Thyroid gland (tissue), 4 donors: Measurements from ENCODE around the gene KIRREL3. TPM values are rescaled to one million over a fixed set of nuclear protein-coding genes. Genes with fewer than 3 reads are reported as not detected.

Source experiments
- DNase-seq, 2 donors: peaks; one replicate each; pipeline ENCODE4 v3.0.0-alpha.2; 2019
- H3K27ac ChIP-seq, 3 donors: fragments of 200-600 bp; sonication (generic); 1 replicate in 2 of 3; 2 replicates in 1 of 3; pipeline ENCODE4 v1.5.1; 2016 to 2019; ENCODE audit warnings: mild to moderate bottlenecking in 1 of 3, moderate library complexity in 1 of 3
- H3K27me3 ChIP-seq: fragments of 200-600 bp; sonication (generic); one replicate; pipeline ENCODE4 v1.5.1; 2019
- H3K36me3 ChIP-seq, 2 donors: fragments of 200-600 bp; sonication (generic); one replicate each; pipeline ENCODE4 v1.5.1; 2016 to 2019
- H3K4me1 ChIP-seq, 2 donors: fragments of 200-600 bp; sonication (generic); one replicate each; pipeline ENCODE4 v1.5.1; 2017 to 2019
- H3K4me3 ChIP-seq, 3 donors: fragments of 200-600 bp; sonication (generic); replicated peaks in 1 of 3; 1 replicate in 2 of 3; 2 replicates in 1 of 3; pipeline ENCODE4 v1.5.1; 2016; ENCODE audit warnings: mild to moderate bottlenecking in 1 of 3
- H3K9me3 ChIP-seq: fragments of 200-600 bp; sonication (generic); one replicate; pipeline ENCODE4 v1.5.1; 2017
- CTCF ChIP-seq, 6 experiments: fragments of 200-600 bp in 3 of 6; fragments of 450-650 bp in 3 of 6; sonication (generic) in 3 of 6; IDR thresholded peaks; one replicate each; pipeline ENCODE4 v1.5.1; 2016 to 2019; ENCODE audit warnings: antibody characterized with exemption in 6 of 6, mild to moderate bottlenecking in 2 of 6, inconsistent platforms in 1 of 6, moderate library complexity in 1 of 6
- POLR2A ChIP-seq, 2 donors: fragments of 450-650 bp; IDR thresholded peaks; one replicate each; pipeline ENCODE4 v1.6.1; 2017; ENCODE audit warnings: antibody characterized with exemption in 2 of 2, mild to moderate bottlenecking in 2 of 2, moderate library complexity in 1 of 2
- WGBS, 2 donors: methylation state at CpG; one replicate each; pipeline ENCODE4 v1.1.5; 2017; 5-methylcytosine and 5-hydroxymethylcytosine counted together
- intact Hi-C: fragments of 100-400 bp; cut with DNase I; formaldehyde crosslinking; loops from one replicate; pipeline ENCODE4 v1.15.1; 2023
- total RNA-seq, 4 donors: library from RNA; depleted of rRNA; stranded (reverse); fragments of >200 nt; gene quantifications; one replicate each; pipeline ENCODE4 v1.2.3, GENCODE V29; 2016

The KIRREL3 gene
- total RNA-seq, 4 donors from 2014 or later, result 0.78 TPM; not detected in 3

GRCh38 chr11:126465573-126466188, 534.9 kb downstream of the KIRREL3 start:
- Histone ChIP-seq H3K27ac (no peak overlapping the region), H3K36me3 (no peaks in the 10 kb centered on the region), H3K27me3 (no peaks in the 10 kb centered on the region), H3K9me3 (no peaks in the 10 kb centered on the region), H3K4me3 (no peak overlapping the region), H3K4me1 (peaks cover 0 to 5% of the 10 kb centered on the region in 2 donors)
- intact Hi-C loops, result no loop called here
- 60 to 61% methylated on average over 19 of the region's 19 CpGs for WGBS, 2 donors
- no peak for TF ChIP-seq CTCF (IDR thresholded peaks at IDR 0.05)
- no peak for TF ChIP-seq POLR2A (IDR thresholded peaks at IDR 0.05)
- no peak for DNase-seq

- Histone ChIP-seq H3K9me3 (no peaks in the 10 kb centered on the region), H3K4me1 (peaks cover 0 to 5% of the 10 kb centered on the region in 2 donors), H3K36me3 (no peaks in the 10 kb centered on the region), H3K27me3 (no peaks in the 10 kb centered on the region), H3K4me3 (no peak overlapping the region), H3K27ac (no peak overlapping the region)
- intact Hi-C loops, result no loop called here
- TF ChIP-seq CTCF (IDR thresholded peaks at IDR 0.05) (no peak), POLR2A (IDR thresholded peaks at IDR 0.05) (no peak)
- 90% methylated on average over 5 of the region's 5 CpGs for WGBS, 2 donors
- DNase-seq, result no peak
Observed at GRCh38 chr11:126464796-126465195, 535.8 kb downstream of the KIRREL3 start.

- Histone ChIP-seq H3K27ac (no peak overlapping the region), H3K27me3 (no peaks in the 10 kb centered on the region), H3K4me1 (no peaks in the 10 kb centered on the region), H3K9me3 (no peaks in the 10 kb centered on the region), H3K36me3 (no peaks in the 10 kb centered on the region), H3K4me3 (no peak overlapping the region)
- DNase-seq, result no peak
- intact Hi-C loops, result no loop called here
- WGBS, 2 donors, result 93 to 95% methylated on average over 7 of the region's 7 CpGs
- no peak for TF ChIP-seq CTCF (IDR thresholded peaks at IDR 0.05)
- no peak for TF ChIP-seq POLR2A (IDR thresholded peaks at IDR 0.05)
Observed at GRCh38 chr11:126462422-126462821, 538.1 kb downstream of the KIRREL3 start.

- 79 to 91% methylated on average over 6 of the region's 6 CpGs for WGBS, 2 donors
- Histone ChIP-seq H3K9me3 (no peaks in the 10 kb centered on the region), H3K27me3 (no peaks in the 10 kb centered on the region), H3K4me1 (no peaks in the 10 kb centered on the region), H3K36me3 (no peaks in the 10 kb centered on the region), H3K4me3 (no peak overlapping the region), H3K27ac (no peak overlapping the region)
- no peak for DNase-seq
- intact Hi-C loops, result no loop called here
- no peak for TF ChIP-seq POLR2A (IDR thresholded peaks at IDR 0.05)
Observed at GRCh38 chr11:126461996-126462395, 538.6 kb downstream of the KIRREL3 start.

GRCh38 chr11:126461096-126461440, 539.5 kb downstream of the KIRREL3 start:
- H3K27ac ChIP-seq, result no peak overlapping the region
- H3K36me3 ChIP-seq, result no peaks in the 10 kb centered on the region
- WGBS, 2 donors, result 89 to 91% methylated on average over 7 to 8 of the region's 8 CpGs
- no peak for DNase-seq
- H3K9me3 ChIP-seq, result no peaks in the 10 kb centered on the region
- H3K27me3 ChIP-seq, result no peaks in the 10 kb centered on the region
- TF ChIP-seq POLR2A (IDR thresholded peaks at IDR 0.05) (no peak), CTCF (IDR thresholded peaks at IDR 0.05) (no peak)
- intact Hi-C loops, result no loop called here
- no peak overlapping the region for H3K4me3 ChIP-seq
- H3K4me1 ChIP-seq, result no peaks in the 10 kb centered on the region
